ENCODE measurements around the gene IL13RA2.

Gene IL13RA2, protein sequence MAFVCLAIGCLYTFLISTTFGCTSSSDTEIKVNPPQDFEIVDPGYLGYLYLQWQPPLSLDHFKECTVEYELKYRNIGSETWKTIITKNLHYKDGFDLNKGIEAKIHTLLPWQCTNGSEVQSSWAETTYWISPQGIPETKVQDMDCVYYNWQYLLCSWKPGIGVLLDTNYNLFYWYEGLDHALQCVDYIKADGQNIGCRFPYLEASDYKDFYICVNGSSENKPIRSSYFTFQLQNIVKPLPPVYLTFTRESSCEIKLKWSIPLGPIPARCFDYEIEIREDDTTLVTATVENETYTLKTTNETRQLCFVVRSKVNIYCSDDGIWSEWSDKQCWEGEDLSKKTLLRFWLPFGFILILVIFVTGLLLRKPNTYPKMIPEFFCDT

DNA sequence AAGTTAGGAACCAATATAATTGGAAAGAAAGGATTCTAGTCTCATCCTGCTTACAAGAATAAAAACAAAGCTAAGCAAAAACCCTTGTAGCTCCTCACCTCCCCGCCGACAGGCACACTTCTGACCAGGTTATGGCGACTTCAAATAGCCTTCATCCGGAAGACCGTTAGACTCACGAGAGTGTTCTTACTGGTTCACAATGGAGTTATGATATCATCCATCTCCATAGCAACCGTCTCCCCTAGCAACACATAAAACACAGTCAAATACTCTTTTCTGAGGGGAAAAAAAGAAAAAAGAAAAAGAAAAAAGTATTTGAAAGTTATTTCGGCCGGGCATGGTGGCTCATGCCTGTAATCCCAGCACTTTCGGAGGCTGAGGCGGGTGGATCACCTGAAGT is at the start of gene IL13RA2:
IL13RA2 (minus strand) TSS at position 162 of the 400 bp plus-strand sequence. CDS start 347 bp downstream, outside the sequence.
- no peak for DNase-seq (ENCODE audit: low read depth)

DNA sequence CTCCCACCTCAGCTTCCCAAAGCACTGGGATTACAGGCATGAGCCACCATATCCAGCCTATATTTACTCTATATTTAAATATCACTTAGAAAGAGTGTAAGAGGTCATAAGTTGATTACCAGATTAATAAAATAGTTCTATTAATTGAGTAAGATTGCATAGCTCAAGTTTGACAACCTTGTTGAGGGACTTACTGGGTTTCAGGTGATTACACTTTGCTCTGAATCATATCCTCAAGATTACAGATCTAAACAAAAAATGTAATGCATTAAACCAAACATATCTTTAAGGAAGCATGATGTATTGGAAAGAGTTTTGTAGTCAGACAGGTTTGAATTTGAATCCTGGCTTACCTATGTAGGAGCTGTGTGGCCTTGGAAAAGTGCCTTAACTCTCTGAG is 47.9 kb upstream of the IL13RA2 start:
- no peak for DNase-seq (ENCODE audit: low read depth)

DNA sequence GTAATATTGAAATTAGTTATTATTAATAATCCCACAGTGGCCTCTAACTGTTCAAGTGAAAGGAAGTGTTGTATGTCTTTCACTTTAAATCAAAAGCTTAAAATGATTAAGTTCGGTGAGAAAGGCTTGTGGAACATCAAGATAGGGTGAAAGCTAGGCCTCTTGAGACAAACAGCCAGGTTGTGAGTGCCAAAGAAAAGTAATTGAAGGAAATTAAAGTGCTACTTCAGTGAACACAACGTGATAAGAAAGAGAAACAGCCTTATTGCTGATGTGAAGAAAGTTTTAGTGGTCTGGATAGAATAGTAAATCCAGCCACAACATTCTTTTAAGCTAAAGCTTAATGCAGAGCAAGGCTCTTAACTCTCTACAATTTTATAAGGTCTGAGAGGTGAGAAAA is 42.6 kb upstream of the IL13RA2 start:
- no peak for DNase-seq (ENCODE audit: low read depth)

DNA sequence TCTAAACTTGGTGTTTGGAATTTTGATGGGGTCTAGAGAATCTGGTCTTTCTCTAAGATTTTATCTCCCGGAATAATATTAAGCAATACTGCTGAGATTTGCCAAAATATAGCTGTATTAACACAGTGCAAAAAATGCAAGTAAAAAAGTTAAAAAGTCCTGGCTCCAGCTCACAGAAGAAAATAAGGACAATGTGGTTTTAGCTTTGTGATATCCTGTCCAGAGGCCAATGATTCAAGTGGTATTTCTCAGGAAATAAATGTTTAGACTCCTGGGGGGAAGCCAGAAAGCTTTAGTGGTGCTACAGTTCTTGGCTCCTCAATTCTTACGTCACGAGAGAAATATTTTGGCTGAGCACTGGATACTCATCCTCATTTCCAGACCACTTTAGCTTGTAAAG is 40.9 kb upstream of the IL13RA2 start:
- peak; percentile 89 for DNase-seq (ENCODE audit: low read depth)

DNA sequence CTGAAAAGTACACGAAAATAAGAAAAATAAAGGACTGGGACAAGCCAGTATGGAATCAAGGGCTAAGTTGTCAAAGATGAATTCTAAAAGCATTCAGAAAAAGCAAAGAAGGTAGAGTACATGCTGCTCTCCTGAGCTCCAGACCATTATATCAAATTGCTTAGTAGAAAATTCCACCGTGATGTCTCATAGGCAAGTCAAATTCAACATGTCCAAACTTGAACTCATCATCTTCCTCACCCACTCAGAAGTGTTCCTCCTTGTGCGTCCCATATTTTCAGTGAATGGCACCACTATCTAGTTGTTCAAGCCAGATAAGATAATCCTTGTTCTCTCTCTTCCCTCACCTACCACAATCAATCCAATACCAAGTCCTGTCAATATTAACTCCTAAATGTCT is 37.5 kb upstream of the IL13RA2 start:
- no peak for DNase-seq (ENCODE audit: low read depth)

DNA sequence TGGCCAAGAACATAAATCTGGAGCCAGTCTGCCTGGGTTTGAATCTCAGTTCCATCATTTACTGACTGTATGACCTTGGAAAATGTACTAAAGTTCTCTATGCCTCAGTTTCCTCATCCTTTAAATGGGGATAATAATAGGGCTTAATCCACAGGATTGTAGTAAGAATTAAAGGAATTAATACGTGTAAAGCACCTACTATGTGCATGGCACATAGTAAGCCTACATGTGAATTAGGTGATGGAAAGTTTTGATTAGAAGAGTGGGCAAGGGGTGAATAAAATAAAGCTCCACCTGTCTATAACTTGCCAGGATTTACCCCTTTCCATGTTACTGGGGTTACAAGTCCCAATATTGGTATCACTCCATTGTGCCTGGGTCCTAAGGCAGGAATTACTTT is 35.8 kb upstream of the IL13RA2 start:
- no peak for DNase-seq (ENCODE audit: low read depth)

DNA sequence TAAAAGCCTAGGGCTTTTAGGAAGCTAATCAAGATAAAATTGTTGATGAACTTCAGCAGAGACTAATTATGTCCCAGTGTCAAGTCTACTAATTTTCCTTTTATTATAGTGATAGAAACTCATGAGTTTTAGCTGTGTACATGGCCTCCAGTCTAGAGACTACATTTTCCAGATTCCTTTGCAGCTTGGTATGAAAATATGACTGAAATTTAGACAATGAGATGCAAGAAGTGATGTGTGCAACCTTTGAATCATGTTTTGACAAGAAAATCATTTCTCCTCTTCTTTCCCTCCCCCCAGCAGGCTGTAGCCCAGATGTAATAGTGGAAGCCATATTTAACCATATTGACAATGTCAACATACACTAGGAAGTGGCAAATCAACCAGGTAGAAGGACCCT is 30.3 kb upstream of the IL13RA2 start:
- no peak for DNase-seq (ENCODE audit: low read depth)

DNA sequence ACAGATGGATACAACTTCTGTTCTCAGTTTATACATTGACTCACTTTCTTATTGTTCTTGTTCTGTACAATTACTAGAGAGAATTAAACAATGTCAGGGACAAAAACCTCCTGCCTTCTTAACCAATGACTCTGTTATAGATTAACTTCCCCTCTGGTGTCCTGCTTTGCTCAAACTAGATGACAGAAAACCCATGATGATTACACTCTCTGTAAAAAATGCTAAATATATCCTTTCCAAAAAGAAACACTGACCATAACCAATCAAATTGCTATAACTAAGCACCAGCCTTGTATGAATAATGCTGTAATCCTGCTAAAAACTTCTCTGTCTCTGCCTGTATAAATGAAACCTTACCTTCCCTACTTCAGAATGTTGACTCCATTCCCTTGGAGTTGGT is 29.8 kb upstream of the IL13RA2 start:
- DNase-seq (ENCODE audit: low read depth), result no peak

DNA sequence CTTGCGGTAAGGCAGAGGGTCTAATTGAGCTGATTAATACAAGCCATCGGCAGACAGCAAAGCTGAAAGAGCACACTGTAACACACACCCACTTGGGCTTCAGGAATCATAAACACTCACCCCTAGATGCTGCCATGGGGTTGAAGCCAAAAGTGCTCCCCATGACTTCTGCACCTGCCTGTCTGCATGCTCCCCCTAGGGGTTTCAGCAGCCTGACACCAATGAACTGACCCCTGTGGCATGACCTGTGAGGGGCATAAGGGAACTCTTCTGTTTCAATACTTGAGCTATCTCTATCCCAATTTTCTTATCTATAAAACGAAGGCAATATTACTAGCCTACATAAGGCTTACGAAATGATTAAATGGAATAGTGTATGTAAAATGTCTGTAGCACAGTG is 23.0 kb upstream of the IL13RA2 start:
- DNase-seq (ENCODE audit: low read depth), result no peak

DNA sequence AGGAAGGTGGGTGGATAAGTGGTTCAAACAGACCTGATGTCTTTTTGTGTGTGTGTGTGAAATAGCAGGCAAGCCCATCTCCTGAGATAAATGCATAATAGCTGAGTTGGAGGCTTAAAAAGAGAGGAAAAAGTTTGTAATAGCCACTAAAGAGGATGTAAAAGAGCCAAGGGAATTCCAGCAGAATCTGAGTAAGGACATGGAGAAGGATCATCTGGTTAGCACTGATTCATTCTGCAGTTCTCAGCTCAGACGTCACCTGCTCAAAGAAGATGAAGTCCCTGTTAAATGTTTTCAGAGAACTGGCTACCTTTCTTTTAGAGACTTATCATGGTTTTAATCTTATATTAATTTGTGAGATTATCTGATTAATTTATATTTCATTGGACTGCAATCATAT is 21.0 kb upstream of the IL13RA2 start:
- no peak for DNase-seq (ENCODE audit: low read depth)

DNA sequence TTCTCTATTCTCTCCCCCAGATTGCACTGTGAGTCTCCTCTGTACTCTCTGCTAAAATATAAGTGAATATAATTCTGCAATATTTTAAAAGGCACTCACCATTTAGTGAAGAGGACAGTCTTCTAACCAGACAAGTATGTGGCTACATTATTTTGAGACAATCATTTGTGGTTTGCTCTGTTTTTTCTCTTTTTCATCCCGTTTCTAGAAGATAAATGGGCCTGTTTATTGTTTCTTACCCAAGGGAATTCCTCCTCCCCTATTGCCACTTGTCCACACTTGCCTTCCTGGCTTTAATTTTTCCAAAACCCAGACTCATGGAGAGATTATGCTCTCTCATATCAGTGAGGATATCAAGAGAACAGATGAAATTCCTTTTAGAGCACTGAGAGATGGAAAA is 18.6 kb upstream of the IL13RA2 start:
- no peak for DNase-seq (ENCODE audit: low read depth)

DNA sequence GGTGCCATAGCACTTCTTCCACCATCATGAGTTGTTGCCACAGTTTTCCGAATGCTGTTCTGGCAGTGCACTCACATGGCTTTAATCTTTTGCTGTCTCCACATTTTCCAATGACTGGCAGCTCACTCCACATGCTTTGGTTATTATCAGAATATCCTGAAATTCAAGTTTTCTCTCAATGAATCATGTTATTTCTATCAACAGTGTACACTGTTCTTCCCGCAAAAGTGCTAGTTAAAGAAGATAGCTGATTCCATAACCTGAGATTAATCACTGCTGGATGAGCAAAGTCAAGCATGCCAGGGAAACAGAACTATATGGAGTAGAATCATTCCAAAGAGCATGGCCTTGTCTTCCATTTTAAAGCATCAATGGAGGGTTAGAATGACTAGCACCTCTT is 14.6 kb upstream of the IL13RA2 start:
- no peak for DNase-seq (ENCODE audit: low read depth)

DNA sequence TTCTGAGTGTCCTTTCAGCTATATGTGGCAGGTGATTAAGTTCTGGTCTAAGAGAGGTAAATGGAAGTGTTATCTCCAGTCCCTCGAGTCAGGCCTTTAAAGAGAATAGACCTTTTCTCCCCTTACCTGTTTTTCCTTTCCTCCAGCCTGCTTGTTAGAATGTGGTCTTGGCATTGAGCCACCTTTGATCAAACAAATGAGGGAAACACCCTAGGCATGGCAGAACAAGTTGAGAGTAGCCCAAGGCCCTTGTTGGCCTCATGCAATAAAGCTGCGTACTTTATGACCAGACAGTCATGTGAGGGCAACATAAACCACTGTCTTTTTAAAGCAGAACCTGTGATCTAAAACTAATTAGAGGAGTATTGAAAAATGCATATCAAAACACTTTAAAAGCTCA is 13.2 kb upstream of the IL13RA2 start:
- DNase-seq (ENCODE audit: low read depth), result no peak

DNA sequence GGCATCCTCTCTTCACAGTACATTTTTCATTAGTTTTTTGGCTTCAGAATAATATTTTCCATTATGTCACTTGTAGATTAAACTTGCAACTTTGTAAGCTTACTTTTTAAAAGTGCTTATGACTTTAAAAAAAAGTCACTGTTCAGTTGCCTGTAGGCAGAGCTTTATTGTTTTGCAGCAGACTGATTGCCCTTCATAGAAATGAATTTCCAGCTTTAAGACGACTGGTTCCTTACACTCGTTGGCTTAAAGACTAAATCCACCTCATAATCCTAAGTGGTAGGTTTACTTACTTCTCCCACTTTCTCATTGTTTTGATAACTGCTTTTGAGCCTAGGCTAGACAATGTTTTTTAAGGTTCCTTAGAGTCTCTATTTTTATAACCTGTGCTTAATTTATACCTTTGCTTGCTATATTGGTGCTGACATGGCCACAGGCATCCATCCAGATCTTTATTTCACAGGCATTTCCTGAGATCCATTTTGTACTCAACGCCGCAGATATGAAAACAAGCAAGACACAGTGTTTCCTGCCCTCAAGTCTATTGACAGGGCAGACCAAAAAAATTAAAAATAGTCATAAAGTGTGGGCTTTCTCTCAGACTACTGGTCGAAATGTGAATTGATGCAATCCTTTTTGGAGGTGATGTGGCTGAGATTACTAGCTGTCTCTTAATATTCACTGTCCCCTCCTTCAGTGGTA is 12.6 kb upstream of the IL13RA2 start:
- no peak for DNase-seq (ENCODE audit: low read depth)

DNA sequence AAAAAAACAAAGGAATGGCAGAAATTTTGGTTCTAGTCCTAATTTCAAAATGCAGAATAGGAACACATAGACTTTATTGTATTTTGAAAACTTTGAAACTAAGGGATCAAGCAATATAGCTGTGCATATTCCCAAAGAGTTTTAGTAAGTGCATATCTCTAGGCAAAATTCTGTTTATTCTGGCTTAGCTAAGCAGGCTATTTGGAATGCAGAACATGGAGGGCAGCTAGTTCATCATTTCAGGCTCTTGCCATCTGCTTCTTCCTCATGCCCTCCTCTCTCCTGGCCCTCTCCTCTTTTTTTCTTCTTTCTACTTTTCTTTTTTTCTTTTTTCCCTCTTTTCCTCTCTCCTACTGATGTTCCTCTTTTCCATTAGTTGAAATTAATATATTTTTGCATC is 12.0 kb upstream of the IL13RA2 start:
- DNase-seq (ENCODE audit: low read depth), result no peak

DNA sequence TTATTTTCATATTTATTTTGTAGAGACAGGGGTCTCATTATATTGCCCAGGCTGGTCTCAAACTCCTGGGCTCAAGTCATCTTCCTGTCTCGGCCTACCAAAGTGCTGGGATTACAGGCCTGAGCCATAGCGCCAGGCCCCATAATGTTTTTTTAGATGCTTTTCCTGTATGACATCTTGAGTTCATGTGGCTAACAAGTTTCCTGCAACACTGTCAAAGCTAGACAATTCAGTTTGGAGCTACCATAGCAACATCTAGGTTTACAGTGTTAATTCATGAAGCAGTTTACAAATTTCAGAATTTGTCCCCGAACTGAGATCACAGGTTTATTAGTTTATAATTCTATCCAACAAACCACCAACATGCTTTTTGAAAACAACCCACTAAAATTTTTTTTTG is 6.4 kb upstream of the IL13RA2 start:
- DNase-seq (ENCODE audit: low read depth), result no peak

DNA sequence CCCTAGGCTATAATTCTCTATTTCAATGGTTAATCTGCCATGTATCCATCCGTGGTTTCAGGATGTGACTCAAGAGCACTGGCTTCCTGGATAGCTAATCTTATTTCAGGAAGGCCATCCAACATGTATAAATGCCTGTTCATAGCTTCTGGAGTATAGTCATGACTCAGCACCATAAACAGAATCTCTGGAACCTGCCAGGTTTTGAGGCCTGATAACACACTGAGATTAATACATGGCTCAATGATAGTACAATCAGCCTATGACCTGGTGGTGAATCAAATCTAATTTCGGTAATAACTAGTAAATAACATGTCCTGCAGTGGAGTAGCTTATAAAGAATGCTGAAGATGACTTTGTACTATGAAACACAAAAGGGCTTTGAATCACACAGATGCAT is 5.7 kb upstream of the IL13RA2 start:
- DNase-seq (ENCODE audit: low read depth), result peak; percentile 52

DNA sequence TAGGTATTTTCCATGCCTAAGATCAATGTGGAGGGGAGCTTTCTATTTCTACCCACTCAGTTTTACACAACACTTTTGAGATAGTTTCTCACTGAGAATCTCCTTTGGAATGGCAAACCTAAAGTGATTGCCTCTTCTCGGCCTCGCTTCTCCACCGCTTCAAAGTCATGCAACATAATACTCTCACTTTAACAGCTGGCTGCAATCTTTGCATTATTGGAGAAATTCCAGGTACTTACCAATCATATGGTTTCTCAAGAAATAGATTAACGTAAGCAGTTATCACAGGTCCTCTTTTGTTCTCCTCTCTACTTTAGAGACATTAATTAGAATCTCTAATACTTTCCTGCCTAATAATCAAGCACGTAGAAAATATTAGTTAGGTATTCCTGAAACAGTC is 3.7 kb upstream of the IL13RA2 start:
- DNase-seq (ENCODE audit: low read depth), result no peak

DNA sequence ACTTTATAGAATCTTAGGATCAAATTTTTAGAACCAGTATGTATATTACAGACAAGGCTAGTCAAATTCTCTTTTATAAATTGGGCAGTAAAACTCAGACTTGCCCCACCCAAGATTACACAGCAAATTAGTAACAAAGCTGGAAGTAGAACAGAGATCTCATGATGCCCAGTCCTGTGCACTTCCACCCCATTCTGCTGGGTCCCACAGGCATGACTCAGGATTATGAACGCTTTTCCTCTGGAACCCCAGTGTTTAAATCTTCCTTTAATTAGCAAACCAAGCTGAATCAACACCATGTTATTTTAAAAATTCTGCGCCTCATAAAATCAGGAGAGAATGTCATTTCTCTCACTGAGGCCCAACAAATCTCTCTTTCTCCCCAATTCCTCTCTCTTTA is 1.5 kb upstream of the IL13RA2 start:
- DNase-seq (ENCODE audit: low read depth), result peak; percentile 59

DNA sequence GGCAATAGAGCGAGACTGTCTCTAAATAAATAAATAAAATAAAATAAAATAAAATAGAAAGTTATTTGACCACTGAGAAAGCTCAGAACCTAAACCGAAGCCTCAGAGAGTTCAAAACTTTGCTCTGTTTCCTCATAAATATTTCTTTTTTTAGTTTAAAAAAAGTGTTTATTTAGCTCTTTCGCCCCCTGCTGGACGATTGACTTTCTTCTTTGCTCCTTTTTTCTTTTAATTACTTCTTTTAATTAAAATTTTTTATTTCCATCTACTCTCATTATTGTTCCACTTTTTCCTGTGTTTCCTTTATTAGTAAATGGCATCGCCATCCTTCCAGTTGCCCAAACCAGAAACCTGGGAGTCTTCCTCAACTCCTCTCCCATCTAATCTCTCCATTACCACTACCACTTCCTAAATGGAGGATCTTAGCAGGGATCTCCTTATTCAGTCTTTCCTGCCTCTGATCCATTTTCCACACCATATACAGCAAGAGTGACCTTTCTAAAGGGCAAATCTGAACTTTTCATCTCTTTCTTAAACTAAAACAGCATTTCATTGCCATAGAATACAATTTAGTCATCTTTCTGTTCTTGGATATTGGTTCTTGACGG is 728 bp upstream of the IL13RA2 start:
- DNase-seq (ENCODE audit: low read depth), result no peak

DNA sequence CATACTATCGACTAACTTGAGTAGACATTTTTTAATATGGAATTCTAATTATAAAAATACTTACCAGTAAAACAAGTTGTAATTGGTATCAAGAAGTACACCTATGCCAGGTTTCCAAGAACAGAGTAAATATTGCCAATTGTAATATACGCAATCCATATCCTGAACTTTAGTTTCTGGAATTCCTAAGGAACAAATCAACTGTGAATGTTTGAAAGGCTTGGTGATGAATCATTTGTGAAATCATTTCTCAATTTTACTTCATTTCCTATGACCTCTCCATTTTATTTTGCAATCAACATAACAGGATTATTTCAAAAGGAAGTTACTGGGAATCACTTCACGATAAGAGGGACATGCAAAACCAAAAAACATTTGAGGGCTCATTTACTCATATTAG is 3.7 kb downstream of the IL13RA2 start:
- DNase-seq (ENCODE audit: low read depth), result no peak

DNA sequence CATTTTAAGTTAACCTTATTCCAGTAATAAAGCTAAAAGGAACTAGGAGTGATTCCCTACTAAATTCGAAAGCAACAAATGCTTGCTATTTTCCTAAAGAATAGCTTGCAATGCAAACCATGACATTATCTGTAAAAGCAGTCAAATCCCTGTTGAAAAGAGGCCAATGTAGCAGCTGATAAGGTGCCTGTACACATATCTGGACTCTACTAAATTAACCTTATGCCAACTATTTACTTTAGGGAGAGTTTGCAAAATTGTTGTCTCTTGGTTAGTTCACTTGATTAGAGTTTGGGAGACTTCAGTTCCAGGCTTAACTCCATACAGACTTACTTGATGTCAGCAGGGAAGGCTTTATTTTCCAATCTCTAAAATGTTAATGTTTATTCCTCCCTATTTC is 6.0 kb downstream of the IL13RA2 start:
- DNase-seq (ENCODE audit: low read depth), result no peak

DNA sequence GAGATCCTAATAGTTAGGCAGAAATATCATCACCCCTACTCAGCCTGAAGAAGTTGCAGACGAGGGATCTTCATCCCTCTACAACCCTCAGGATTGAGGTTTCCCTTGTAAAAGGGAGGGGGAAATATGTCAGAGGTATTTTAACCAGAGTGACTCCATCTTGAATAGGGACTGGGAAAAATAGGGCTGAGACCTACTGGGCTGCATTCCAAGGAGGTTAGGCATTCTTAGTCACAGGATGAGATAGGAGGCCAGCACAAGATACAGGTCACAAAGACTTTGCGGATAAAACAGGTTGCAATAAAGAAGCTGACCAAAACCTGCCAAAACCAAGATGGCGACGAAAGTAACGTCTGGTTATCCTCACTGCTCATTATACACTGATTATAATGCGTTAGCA is 17.5 kb downstream of the IL13RA2 start:
- no peak for DNase-seq (ENCODE audit: low read depth)

Data from GM04504 (cell line).